Fibroblast of villous mesenchyme (primary cell): ENCODE results near the gene TMEM115. TPM values are rescaled to one million over a fixed set of nuclear protein-coding genes. Genes with fewer than 3 reads are reported as not detected.
"Not testable (repeated sequence)": the region's sequence is repeated elsewhere in the genome, so short reads cannot be mapped to it uniquely, and the experiment has no call there.

Experiments
- DNase-seq: peaks from one replicate; pipeline ENCODE4 v3.0.0-alpha.2; 2010; ENCODE audit warnings: low read depth
- H3K4me3 ChIP-seq: 2 replicates; pipeline ENCODE4 v1.5.1; 2011; ENCODE audit warnings: low read depth, mild to moderate bottlenecking, low read length
- CTCF ChIP-seq: IDR thresholded peaks from 2 replicates; pipeline ENCODE4 v1.5.1; 2012; ENCODE audit warnings: low read depth, mild to moderate bottlenecking, low read length; ENCODE audit not compliant: insufficient read depth
- total RNA-seq: library from RNA; depleted of rRNA; stranded (reverse); fragments of >200 nt; gene quantifications from 2 replicates; pipeline ENCODE4 v1.2.3, GENCODE V29; 2012

TMEM115 gene
- total RNA-seq, 1 donor, result 55.3 TPM

GRCh38 chr3:50318615-50319014, 40.7 kb downstream of the TMEM115 start:
- no peak for DNase-seq
- no peak overlapping the region for H3K4me3 ChIP-seq
- no peak for TF ChIP-seq CTCF

DNA sequence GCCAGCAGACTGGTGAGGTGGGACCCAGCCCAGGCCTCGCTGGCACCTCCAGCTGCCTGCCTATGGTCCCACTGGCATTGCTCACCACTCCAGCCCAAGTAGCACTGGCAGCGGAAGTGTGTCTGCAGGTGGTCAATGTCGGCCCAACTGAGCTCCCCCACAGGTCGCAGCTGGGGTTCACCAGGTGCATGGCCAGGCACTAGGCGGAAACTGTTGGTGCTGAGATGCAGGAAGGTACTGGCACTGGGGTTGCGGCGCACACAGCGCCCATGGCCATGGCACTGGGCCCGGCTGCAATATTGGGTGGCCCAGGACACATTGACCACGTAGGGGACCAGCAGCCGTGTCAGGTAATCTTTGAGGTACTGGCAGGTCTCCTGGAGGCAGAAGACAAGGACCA, 41.2 kb downstream of the TMEM115 start:
- no peak overlapping the region for H3K4me3 ChIP-seq
- DNase-seq, result no peak
- TF ChIP-seq CTCF, result no peak

DNA sequence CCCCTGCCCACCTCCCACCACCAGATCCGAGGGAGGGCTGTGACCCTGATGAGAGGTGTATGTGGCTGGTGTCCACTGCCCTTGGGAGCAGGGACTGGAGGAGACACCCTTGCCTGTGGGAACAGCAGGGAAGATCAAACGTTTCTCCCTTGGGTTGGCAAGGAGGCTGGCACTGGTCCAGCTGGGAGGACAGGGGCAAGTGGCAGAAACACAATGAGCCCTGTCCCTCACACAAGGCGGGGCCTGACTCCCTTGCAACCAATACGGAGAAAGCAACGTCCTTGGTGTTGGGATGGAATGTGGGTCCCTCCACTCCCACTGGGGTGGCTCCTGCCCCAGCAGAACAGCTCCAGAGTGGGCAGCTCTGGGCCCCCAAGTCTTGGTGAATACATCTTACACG, 42.0 kb downstream of the TMEM115 start:
- DNase-seq, result no peak

DNA sequence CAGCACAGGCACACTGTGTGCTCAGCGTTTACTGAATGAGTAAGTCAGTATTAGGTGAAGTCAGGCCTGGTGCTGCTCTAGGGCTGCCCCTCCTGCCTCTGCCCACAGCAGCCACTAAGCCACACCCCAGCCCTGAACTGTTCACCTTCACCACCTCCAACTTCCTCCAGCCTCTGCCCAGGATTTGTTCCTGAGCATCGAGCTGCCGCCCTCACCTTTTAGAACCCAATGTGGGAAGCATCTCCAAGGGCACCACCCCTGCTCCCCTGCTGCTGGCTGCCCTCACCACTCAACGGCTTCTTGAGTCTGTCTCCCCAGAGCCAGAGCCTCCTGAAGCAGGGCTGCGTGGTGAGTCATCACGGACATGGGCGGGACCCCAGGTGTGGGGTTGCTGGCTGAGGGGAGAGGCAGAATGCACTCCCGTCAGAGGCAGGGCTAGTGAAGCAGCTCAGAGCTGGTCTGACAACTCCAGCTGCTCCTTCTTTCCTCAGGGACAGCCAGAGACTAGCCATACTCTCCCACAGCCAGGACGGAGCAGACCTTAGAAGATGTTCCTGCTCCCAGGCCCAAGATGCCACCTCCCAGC, 42.6 kb downstream of the TMEM115 start:
- TF ChIP-seq CTCF, result no peak
- H3K4me3 ChIP-seq, result no peak overlapping the region
- peak; percentile 53 for DNase-seq

More for the DNA sequence above, 42.0 kb downstream of the TMEM115 start:
- no peak overlapping the region for H3K4me3 ChIP-seq
- no peak for TF ChIP-seq CTCF

- DNase-seq, result no peak
- H3K4me3 ChIP-seq, result no peak overlapping the region
- TF ChIP-seq CTCF, result no peak
Observed at GRCh38 chr3:50314816-50315215, 44.5 kb downstream of the TMEM115 start.

- DNase-seq, result no peak
- H3K4me3 ChIP-seq, result no peak overlapping the region
- no peak for TF ChIP-seq CTCF
Observed at GRCh38 chr3:50314342-50314741, 45.0 kb downstream of the TMEM115 start.

DNA sequence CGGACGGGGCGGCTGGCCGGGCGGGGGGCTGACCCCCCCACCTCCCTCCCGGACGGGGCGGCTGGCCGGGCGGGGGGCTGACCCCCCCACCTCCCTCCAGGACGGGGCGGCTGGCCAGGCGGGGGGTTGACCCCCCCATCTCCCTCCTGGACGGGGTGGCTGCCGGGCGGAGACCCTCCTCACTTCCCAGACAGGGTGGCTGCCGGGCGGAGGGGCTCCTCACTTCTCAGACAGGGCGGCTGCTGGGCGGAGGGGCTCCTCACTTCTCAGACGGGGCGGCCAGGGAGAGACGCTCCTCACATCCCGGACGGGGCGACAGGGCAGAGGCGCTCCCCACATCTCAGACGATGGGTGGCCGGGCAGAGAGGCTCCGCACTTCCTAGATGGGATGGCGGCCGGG, 47.3 kb downstream of the TMEM115 start:
- not testable (repeated sequence) for DNase-seq, H3K4me3 ChIP-seq

Other genes starting within 250 kb of the TMEM115 start
- gene SEMA3F, start 204.2 kb downstream of the TMEM115 start, total RNA-seq, result 0.32 and 0.86 TPM in 2 replicates
- not detected in 2 replicates for gene GNAT1, start 167.9 kb downstream of the TMEM115 start, total RNA-seq
- not detected in 2 replicates for gene SLC38A3, start 154.2 kb downstream of the TMEM115 start, total RNA-seq
- 265 and 297 TPM in 2 replicates for gene GNAI2, start 123.3 kb downstream of the TMEM115 start, total RNA-seq
- gene SEMA3B, start 90.4 kb downstream of the TMEM115 start, total RNA-seq, result 7.4 and 23.3 TPM in 2 replicates
- gene LSMEM2, start 80.4 kb downstream of the TMEM115 start, total RNA-seq, result not detected in 2 replicates
- 82.0 and 83.1 TPM in 2 replicates for gene IFRD2, start 67.1 kb downstream of the TMEM115 start, total RNA-seq
- gene HYAL3, start 60.1 kb downstream of the TMEM115 start, total RNA-seq, result 2.3 and 6.5 TPM in 2 replicates
- gene NAA80, start 60.1 kb downstream of the TMEM115 start, total RNA-seq, result 5.8 and 6.5 TPM in 2 replicates
- 1.6 and 2.6 TPM in 2 replicates for gene HYAL1, start 55.9 kb downstream of the TMEM115 start, total RNA-seq
- gene HYAL2, start 36.8 kb downstream of the TMEM115 start, total RNA-seq, result 49.6 and 69.1 TPM in 2 replicates
- gene TUSC2, start 31.3 kb downstream of the TMEM115 start, total RNA-seq, result 17.7 and 22.0 TPM in 2 replicates
- 34.8 and 36.3 TPM in 2 replicates for gene RASSF1, start 18.7 kb downstream of the TMEM115 start, total RNA-seq
- gene ZMYND10, start 13.8 kb downstream of the TMEM115 start, total RNA-seq, result 0.97 and 1.3 TPM in 2 replicates
- 21.3 and 22.9 TPM in 2 replicates for gene NPRL2, start 8.7 kb downstream of the TMEM115 start, total RNA-seq
- 22.5 and 23.7 TPM in 2 replicates for gene CYB561D2, start 8.7 kb downstream of the TMEM115 start, total RNA-seq
- not detected in 2 replicates for gene CACNA2D2, start 144.1 kb upstream of the TMEM115 start, total RNA-seq
- gene C3orf18, start 208.2 kb upstream of the TMEM115 start, total RNA-seq, result 9.1 and 13.5 TPM in 2 replicates
- 8.6 and 10.0 TPM in 2 replicates for gene HEMK1, start 210.0 kb upstream of the TMEM115 start, total RNA-seq